ENCODE results near the gene TGM2. TPM values are rescaled to one million over a fixed set of nuclear protein-coding genes. Genes with fewer than 3 reads are reported as not detected.
A peak's percentile ranks its signal among the peaks of the same experiment; 100 is the strongest.

TGM2 gene
- total and polyA plus RNA-seq, 9 of the 15 experiments (the other 6 are each of a cell fraction or from before 2014, with no cell fraction given) = 5.5 to 78.5 (median 37.6) TPM

- TF ChIP-seq TSC22D4 (tag; IDR thresholded peaks at IDR 0.05) (no peak), ZBTB5 (IDR thresholded peaks at IDR 0.05) (peak; percentile 67; the same call in 1 of the 2 replicates), FOXK1 (CRISPR knock-in tag; IDR thresholded peaks at IDR 0.05; ENCODE audit: borderline replicate concordance) (no peak), ARID3B (CRISPR knock-in tag; IDR thresholded peaks at IDR 0.05; ENCODE audit: borderline replicate concordance) (no peak), STAG1 (CRISPR knock-in tag; IDR thresholded peaks at IDR 0.05; ENCODE audit: borderline replicate concordance) (peak; percentile 85; the same call in 1 of the 2 replicates), LCOR (CRISPR knock-in tag; IDR thresholded peaks at IDR 0.05) (no peak), ATF1 (CRISPR knock-in tag; IDR thresholded peaks at IDR 0.05) (no peak), ATF1 (tag; IDR thresholded peaks at IDR 0.05) (peak; percentile 58), EP400 (IDR thresholded peaks at IDR 0.05) (peak; percentile 39; the same call in 1 of the 2 replicates), CBX8 (IDR thresholded peaks at IDR 0.05; ENCODE audit: borderline replicate concordance, extremely low read depth, low read depth, low read length, poor library complexity, severe bottlenecking) (no peak), SIRT6 (IDR thresholded peaks at IDR 0.05; ENCODE audit: low read depth, low read length) (no peak), ZNF766 (CRISPR knock-in tag; conservative IDR thresholded peaks at IDR 0.05) (no peak), ZNF780A (CRISPR knock-in tag; IDR thresholded peaks at IDR 0.05) (no peak), E2F1 (CRISPR knock-in tag; IDR thresholded peaks at IDR 0.05) (no peak), CUX1 (CRISPR knock-in tag; IDR thresholded peaks at IDR 0.05) (no peak)
Measured at GRCh38 chr20:38165089-38165965, at the start of gene TGM2 (continued).
